PC-9 (cell line): ENCODE results near the gene SKP1.

Experiments
- CTCF ChIP-seq: fragments of 200-600 bp; sonication (generic); conservative IDR thresholded peaks from 2 replicates; pipeline ENCODE4 v1.6.1; 2017; ENCODE audit warnings: mixed run types, antibody characterized with exemption, mild to moderate bottlenecking, moderate library complexity
- EZH2 ChIP-seq: fragments of 200-600 bp; sonication (generic); IDR thresholded peaks from 2 replicates; pipeline ENCODE4 v1.8.0; 2017; ENCODE audit warnings: antibody characterized with exemption, low read depth

GRCh38 chr5:134161513-134162395 is 15.0 kb downstream of the SKP1 start:
- TF ChIP-seq CTCF: no peak
- no peak for TF ChIP-seq EZH2
